HL-60 (cell line): ENCODE measurements around the gene CEP128.

Experiments
- DNase-seq, 2 experiments: peaks; one replicate each; pipeline ENCODE4 v3.0.0-alpha.2; 2010 to 2020; ENCODE audit warnings: low read depth in 1 of 2, low spot score in 1 of 2
- H3K27ac ChIP-seq: fragments of 250-450 bp; sonication (Bioruptor Pico); replicated peaks from 2 replicates; pipeline ENCODE4 v1.5.1; 2020; ENCODE audit warnings: mild to moderate bottlenecking, moderate library complexity
- H3K27me3 ChIP-seq: fragments of 250-450 bp; sonication (Bioruptor Pico); 2 replicates; pipeline ENCODE4 v1.5.1; 2021; ENCODE audit warnings: mild to moderate bottlenecking, moderate library complexity; ENCODE audit not compliant: insufficient read depth, poor library complexity, severe bottlenecking
- H3K4me3 ChIP-seq: replicated peaks from 2 replicates; pipeline ENCODE4 v1.5.1; 2011; ENCODE audit warnings: mild to moderate bottlenecking, control low read depth, low read length; ENCODE audit not compliant: insufficient read depth
- CTCF ChIP-seq: IDR thresholded peaks from one replicate; pipeline ENCODE4 v1.5.1; 2011; ENCODE audit warnings: low read length, control low read depth, inconsistent platforms; ENCODE audit not compliant: insufficient read depth
- GABPA ChIP-seq: IDR thresholded peaks from 2 replicates; pipeline ENCODE4 v1.6.1; 2012; ENCODE audit warnings: low read depth
- POLR2AphosphoS5 ChIP-seq: IDR thresholded peaks from 2 replicates; pipeline ENCODE4 v1.6.1; 2012; ENCODE audit warnings: low read depth
- REST ChIP-seq: IDR thresholded peaks from 2 replicates; pipeline ENCODE4 v1.6.1; 2012; ENCODE audit warnings: low read depth; ENCODE audit not compliant: insufficient replicate concordance
- SPI1 ChIP-seq: IDR thresholded peaks from 2 replicates; pipeline ENCODE4 v1.6.1; 2012; ENCODE audit warnings: low read depth, mild to moderate bottlenecking, borderline replicate concordance

Gene CEP128

GRCh38 chr14:80456209-80456608, 485.3 kb downstream of the CEP128 start:
- Histone ChIP-seq H3K27me3 (no peaks in the 10 kb centered on the region), H3K27ac (no peak overlapping the region), H3K4me3 (no peak overlapping the region)
- TF ChIP-seq SPI1: no peak
- DNase-seq: no peak

- Histone ChIP-seq H3K4me3 (no peak overlapping the region), H3K27ac (no peak overlapping the region), H3K27me3 (no peaks in the 10 kb centered on the region)
- TF ChIP-seq GABPA (no peak), SPI1 (no peak), POLR2AphosphoS5 (no peak), CTCF (no peak), REST (no peak)
- no peak for DNase-seq
Measured at GRCh38 chr14:80455031-80455430, 486.5 kb downstream of the CEP128 start.

GRCh38 chr14:80448267-80448666, 493.3 kb downstream of the CEP128 start:
- DNase-seq: no peak
- no peak for TF ChIP-seq SPI1
- no peak for TF ChIP-seq POLR2AphosphoS5
- TF ChIP-seq GABPA: no peak
- no peak for TF ChIP-seq CTCF
- no peak for TF ChIP-seq REST
- H3K27ac ChIP-seq: no peak overlapping the region
- no peak overlapping the region for H3K4me3 ChIP-seq
- H3K27me3 ChIP-seq: no peaks in the 10 kb centered on the region

GRCh38 chr14:80447392-80447791, 494.1 kb downstream of the CEP128 start:
- Histone ChIP-seq H3K27me3 (no peaks in the 10 kb centered on the region), H3K4me3 (no peak overlapping the region), H3K27ac (no peak overlapping the region)
- DNase-seq: no peak
- no peak for TF ChIP-seq GABPA
- TF ChIP-seq CTCF: no peak
- no peak for TF ChIP-seq SPI1
- TF ChIP-seq REST: no peak
- no peak for TF ChIP-seq POLR2AphosphoS5
